Thoracic aorta (tissue), 2 donors: ENCODE measurements around the gene SHH. TPM values are rescaled to one million over a fixed set of nuclear protein-coding genes. Genes with fewer than 3 reads are reported as not detected.

Experiments used
- ATAC-seq: fragments of 150-250 bp; one replicate; pipeline ENCODE4 v1.8.0; 2017; ENCODE audit warnings: low read depth; ENCODE audit not compliant: insufficient number of reproducible peaks, low FRiP score
- DNase-seq: peaks from one replicate; pipeline ENCODE4 v3.0.0-alpha.2; 2020; ENCODE audit warnings: low spot score
- H3K27ac ChIP-seq, 2 donors: fragments of 200-600 bp; sonication (generic); 1 replicate in 1 of 2; 2 replicates in 1 of 2; pipeline ENCODE4 v1.5.1; 2016; ENCODE audit warnings: mild to moderate bottlenecking in 2 of 2, moderate library complexity in 2 of 2
- H3K27me3 ChIP-seq: fragments of 200-600 bp; sonication (generic); replicated peaks from 2 replicates; pipeline ENCODE4 v1.6.0; 2016; ENCODE audit warnings: mild to moderate bottlenecking; ENCODE audit not compliant: insufficient read depth
- H3K36me3 ChIP-seq: fragments of 200-600 bp; sonication (generic); one replicate; pipeline ENCODE4 v1.5.1; 2016
- H3K4me1 ChIP-seq, 2 donors: fragments of 200-600 bp; sonication (generic); 1 replicate in 1 of 2; 2 replicates in 1 of 2; pipeline versions ENCODE4 v1.5.1 to v1.6.0; 2016; ENCODE audit warnings: low read depth in 2 of 2, mild to moderate bottlenecking in 1 of 2; ENCODE audit not compliant: control insufficient read depth in 1 of 2
- H3K4me3 ChIP-seq: fragments of 200-600 bp; sonication (generic); 2 replicates; pipeline ENCODE4 v1.5.1; 2016; ENCODE audit warnings: mild to moderate bottlenecking
- H3K9me3 ChIP-seq: fragments of 200-600 bp; sonication (generic); 2 replicates; pipeline ENCODE4 v1.5.1; 2016
- CTCF ChIP-seq: fragments of 200-600 bp; sonication (generic); IDR thresholded peaks from one replicate; pipeline ENCODE4 v1.5.1; 2019; ENCODE audit warnings: antibody characterized with exemption
- total RNA-seq, 2 donors: library from RNA; depleted of rRNA; stranded (reverse); fragments of >200 nt; gene quantifications; one replicate each; pipeline versions ENCODE4 v1.1.0 to v1.2.3, GENCODE V29; 2016

The SHH gene
- total RNA-seq, 2 donors from 2014 or later, result 0.28 TPM; not detected in 1

- ATAC-seq (no peak), DNase-seq (no peak)
- Histone ChIP-seq H3K27ac (no peak overlapping the region), H3K4me3 (no peak overlapping the region), H3K36me3 (no peaks in the 10 kb centered on the region), H3K9me3 (no peaks in the 10 kb centered on the region), H3K27me3 (no peaks in the 10 kb centered on the region), H3K4me1 (no peaks in the 10 kb centered on the region)
- no peak for TF ChIP-seq CTCF
Measured at GRCh38 chr7:155857141-155857540, 44.9 kb upstream of the SHH start.

- Histone ChIP-seq H3K4me1 (no peaks in the 10 kb centered on the region), H3K4me3 (no peak overlapping the region), H3K27me3 (no peaks in the 10 kb centered on the region), H3K9me3 (no peaks in the 10 kb centered on the region), H3K27ac (no peak overlapping the region), H3K36me3 (no peaks in the 10 kb centered on the region)
- TF ChIP-seq CTCF, result no peak
- DNase-seq (no peak), ATAC-seq (no peak)
Measured at GRCh38 chr7:155856656-155857055, 44.4 kb upstream of the SHH start.

- Histone ChIP-seq H3K27me3 (no peaks in the 10 kb centered on the region), H3K4me1 (no peaks in the 10 kb centered on the region), H3K27ac (no peak overlapping the region), H3K9me3 (no peaks in the 10 kb centered on the region), H3K4me3 (no peak overlapping the region), H3K36me3 (no peaks in the 10 kb centered on the region)
- ATAC-seq, result no peak
- no peak for DNase-seq
- TF ChIP-seq CTCF, result no peak
Measured at GRCh38 chr7:155852426-155853301, 40.4 kb upstream of the SHH start.

GRCh38 chr7:155851892-155852291, 39.6 kb upstream of the SHH start:
- H3K9me3 ChIP-seq, result no peaks in the 10 kb centered on the region
- no peaks in the 10 kb centered on the region for H3K27me3 ChIP-seq
- no peaks in the 10 kb centered on the region for H3K36me3 ChIP-seq
- H3K4me3 ChIP-seq, result no peak overlapping the region
- DNase-seq (no peak), ATAC-seq (no peak)
- no peak for TF ChIP-seq CTCF
- no peak overlapping the region for H3K27ac ChIP-seq
- no peaks in the 10 kb centered on the region for H3K4me1 ChIP-seq

- no peak for TF ChIP-seq CTCF
- Histone ChIP-seq H3K9me3 (no peaks in the 10 kb centered on the region), H3K36me3 (no peaks in the 10 kb centered on the region), H3K27me3 (no peaks in the 10 kb centered on the region), H3K27ac (no peak overlapping the region), H3K4me1 (no peaks in the 10 kb centered on the region), H3K4me3 (no peak overlapping the region)
- ATAC-seq, result no peak
- no peak for DNase-seq
Measured at GRCh38 chr7:155850766-155851678, 38.8 kb upstream of the SHH start.
